AG10803 (cell line): ENCODE measurements around the gene PAPPA.

Source experiments
- DNase-seq: peaks from one replicate; pipeline ENCODE4 v3.0.0; 2010; ENCODE audit warnings: low read depth
- H3K4me3 ChIP-seq: 2 replicates; pipeline ENCODE4 v1.5.1; 2011; ENCODE audit warnings: mild to moderate bottlenecking, low read length, control low read depth
- TF ChIP-seq, protein P1 (sequence below): conservative IDR thresholded peaks from 2 replicates; pipeline ENCODE4 v1.5.1; 2011; ENCODE audit warnings: mild to moderate bottlenecking, low read length, control low read depth, inconsistent platforms

Gene PAPPA

DNA sequence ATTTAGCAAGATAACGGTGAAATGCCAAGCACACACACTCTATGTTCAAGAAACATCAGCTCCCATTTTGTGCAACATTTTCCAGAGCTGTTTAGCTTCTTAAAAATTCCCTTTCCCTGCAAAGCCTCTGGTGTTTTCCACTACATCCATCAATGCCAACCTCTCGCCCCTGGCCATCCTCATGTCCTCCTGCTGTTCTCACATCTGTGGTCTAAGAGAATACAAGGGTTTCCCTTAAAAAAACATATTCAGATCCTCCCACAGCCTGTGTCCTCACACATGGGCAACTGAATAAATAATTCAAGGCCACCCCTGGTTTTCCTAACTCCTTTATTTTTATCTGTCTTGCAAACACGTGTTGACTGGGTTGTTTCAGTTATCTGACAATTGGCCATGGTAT lies 70.3 kb downstream of the PAPPA start:
- TF ChIP-seq, protein P1, sequence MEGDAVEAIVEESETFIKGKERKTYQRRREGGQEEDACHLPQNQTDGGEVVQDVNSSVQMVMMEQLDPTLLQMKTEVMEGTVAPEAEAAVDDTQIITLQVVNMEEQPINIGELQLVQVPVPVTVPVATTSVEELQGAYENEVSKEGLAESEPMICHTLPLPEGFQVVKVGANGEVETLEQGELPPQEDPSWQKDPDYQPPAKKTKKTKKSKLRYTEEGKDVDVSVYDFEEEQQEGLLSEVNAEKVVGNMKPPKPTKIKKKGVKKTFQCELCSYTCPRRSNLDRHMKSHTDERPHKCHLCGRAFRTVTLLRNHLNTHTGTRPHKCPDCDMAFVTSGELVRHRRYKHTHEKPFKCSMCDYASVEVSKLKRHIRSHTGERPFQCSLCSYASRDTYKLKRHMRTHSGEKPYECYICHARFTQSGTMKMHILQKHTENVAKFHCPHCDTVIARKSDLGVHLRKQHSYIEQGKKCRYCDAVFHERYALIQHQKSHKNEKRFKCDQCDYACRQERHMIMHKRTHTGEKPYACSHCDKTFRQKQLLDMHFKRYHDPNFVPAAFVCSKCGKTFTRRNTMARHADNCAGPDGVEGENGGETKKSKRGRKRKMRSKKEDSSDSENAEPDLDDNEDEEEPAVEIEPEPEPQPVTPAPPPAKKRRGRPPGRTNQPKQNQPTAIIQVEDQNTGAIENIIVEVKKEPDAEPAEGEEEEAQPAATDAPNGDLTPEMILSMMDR, result no peak
- H3K4me3 ChIP-seq, result no peak overlapping the region
- no peak for DNase-seq

DNA sequence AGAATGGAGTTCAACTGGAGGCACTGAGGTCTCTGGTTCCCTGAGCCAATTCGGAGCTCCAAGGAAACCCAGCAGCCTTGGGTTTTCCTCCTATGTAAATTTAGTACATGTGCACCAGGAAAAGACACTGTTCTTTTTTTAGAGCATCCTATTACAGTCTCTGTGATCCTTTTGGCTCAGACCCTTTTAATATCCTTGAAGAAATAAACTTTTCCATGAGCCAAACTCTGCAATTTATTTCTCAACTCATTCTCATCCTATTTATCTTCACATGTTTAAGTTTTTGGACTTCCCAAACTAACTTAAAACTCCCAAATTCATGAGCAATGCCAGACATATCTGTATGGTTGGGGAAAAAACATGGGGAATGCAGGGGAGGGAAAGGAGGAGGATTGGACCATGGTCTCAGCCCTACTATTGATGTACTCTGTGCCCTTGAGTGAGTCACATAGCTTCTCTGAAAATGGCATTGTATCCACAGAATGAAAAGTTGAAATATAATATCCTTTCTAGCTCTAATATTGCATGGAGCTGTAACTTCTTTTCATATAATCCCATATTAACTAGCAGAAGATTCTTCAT lies 76.6 kb downstream of the PAPPA start:
- no peak overlapping the region for H3K4me3 ChIP-seq
- TF ChIP-seq, protein P1, result no peak
- no peak for DNase-seq

DNA sequence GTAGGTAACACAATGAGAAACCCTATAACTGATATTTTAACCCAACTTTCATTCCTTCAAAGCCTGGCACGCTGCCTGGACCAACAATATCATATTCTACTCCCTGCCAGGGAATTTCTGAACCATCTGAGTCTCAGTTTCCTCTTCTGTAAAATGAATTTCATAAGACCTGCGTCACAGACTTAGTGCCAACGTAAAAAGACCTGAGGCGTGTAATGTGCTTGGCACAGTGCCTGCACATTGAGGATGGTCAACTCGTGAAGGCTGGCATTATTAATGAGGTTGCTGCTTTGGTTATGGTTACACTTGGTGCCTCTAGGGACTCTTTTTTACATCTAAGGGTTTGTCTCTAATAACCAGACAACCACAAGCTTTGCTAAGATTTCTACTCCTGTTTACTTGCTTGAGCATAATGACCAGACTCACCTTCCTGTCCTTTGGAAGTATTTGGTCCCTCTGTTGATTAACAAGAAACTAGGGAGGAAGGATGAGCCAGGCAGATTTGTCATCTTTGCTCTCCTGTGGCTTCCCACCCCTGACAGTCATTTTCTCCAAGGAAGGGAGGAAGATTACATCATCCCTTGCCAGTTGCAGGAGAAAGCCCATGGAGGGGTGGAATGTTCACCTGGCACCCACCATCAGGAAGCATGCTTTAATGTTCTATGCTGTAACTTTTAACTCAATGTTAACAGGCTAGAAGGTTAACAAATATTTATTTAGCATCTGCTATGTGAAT lies 79.0 kb downstream of the PAPPA start:
- peak; percentile 50 for DNase-seq
- no peak overlapping the region for H3K4me3 ChIP-seq
- TF ChIP-seq, protein P1, result no peak

DNA sequence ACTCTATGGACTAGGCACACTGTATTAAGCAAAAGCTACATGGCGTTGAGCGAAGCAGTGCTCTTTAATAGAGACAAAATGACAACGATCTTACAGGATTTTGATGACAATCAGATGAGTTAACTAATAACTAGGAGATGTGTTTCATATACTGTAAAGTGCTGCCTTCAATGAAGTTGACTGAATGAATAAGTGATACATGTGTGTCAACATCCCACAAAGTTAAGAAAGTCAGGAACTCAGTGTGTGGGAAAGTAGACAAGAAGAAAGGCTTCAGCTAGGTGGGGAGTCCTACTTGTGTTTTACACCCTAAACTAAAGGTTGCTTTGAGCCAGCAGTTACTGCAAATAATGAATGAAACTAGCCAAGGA lies 79.6 kb downstream of the PAPPA start:
- TF ChIP-seq, protein P1, result no peak
- DNase-seq, result no peak
- no peak overlapping the region for H3K4me3 ChIP-seq

DNA sequence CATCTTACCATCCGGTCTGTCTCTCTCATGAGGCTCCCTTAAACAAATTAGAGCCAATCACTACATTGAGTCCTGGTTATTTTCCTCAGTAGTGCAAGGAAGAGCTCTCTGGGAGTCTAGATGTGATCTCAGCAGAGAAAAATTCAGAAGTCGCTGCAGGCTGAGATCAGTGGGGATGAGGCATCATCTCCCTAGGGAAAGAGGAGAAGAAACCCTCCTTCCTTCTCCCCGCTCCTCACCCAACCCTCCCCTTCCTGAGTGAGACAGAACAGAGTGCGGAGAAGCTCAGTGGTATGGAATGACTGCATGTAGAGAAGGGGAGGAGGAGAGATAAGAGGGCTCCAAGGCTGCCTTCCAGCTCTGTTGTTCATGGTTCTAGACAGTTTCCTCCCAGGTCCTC lies 80.5 kb downstream of the PAPPA start:
- no peak overlapping the region for H3K4me3 ChIP-seq
- TF ChIP-seq, protein P1, result no peak
- DNase-seq, result peak; percentile 97

DNA sequence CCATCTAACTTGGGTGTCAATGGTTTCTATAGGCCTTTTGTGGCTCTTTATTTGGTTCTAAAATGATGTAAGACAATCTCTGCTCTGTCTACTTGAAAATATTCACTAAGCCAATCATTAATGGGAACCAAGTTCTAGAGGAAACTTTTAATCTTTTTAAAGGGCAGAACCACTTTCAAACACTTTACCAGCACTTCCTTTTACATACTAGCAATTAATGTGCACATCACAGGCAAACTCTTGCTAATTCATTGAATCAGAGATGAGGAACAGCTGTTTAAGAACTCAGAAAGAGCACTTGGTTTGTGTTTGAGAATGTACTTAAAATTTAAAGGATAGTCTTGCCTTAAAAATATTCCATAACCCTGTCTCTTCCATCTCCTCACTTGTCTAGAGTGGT lies 83.4 kb downstream of the PAPPA start:
- H3K4me3 ChIP-seq, result no peak overlapping the region
- TF ChIP-seq, protein P1, result no peak
- no peak for DNase-seq

DNA sequence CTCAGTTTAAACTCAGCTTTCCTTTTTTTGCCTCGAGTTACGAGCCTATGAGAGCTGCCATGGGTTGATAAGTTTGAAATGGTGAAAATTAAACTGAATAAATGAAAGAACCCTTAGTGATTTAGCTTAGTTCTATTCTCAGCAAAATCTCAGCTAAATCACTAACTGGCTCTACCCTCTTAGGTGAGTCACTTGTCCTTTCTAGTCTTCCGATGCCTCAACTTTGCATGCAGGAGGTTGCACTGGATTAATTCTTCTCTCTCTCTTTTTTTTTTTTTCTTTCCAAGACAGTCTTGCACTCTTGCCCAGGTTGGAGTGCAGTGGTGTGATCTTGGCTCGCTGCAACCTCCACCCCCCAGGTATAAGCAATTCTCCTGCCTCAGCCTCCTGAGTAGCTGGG lies 83.9 kb downstream of the PAPPA start:
- no peak overlapping the region for H3K4me3 ChIP-seq
- DNase-seq, result no peak
- TF ChIP-seq, protein P1, result no peak
